ENCODE data around the gene SFR1.
A peak's percentile ranks its signal among the peaks of the same experiment; 100 is the strongest.
"Not testable (repeated sequence)": the region's sequence is repeated elsewhere in the genome, so short reads cannot be mapped to it uniquely, and the experiment has no call there.

Gene SFR1

DNA sequence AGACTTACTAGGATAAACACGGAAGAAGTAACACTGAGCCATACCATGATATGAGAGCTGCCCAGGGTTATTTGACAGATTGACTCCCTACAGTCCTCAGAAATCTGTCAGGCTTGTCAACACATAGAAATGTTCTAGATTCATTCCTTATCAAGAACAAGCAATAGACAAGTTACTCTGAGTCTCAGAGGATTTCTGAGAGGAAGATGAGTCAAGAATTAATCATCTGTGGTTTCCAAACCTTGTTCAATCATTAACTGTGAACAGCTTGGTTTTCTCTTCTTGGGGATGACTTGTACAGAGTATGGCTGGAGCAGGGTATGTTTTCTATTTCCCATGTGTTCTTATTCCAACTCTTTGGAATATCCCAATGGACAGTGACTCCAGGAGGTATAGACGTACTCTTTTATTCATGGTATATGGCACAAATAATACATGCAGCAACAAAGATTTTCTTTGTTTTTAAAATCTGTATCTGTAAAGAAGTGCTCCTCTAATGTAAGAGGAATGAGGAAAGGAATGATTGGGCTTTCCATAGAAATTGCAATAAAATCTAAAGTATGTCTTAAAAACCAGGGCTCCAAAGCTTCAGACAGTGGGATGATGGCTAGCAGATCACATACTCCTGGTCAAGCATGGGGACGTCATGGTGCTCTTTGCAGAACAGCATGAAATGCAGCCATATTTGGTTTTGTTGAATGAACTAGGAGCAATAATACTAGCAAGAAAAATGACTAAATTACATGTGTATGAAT is 11.9 kb upstream of the SFR1 start:
- no peak for DNase-seq

DNA sequence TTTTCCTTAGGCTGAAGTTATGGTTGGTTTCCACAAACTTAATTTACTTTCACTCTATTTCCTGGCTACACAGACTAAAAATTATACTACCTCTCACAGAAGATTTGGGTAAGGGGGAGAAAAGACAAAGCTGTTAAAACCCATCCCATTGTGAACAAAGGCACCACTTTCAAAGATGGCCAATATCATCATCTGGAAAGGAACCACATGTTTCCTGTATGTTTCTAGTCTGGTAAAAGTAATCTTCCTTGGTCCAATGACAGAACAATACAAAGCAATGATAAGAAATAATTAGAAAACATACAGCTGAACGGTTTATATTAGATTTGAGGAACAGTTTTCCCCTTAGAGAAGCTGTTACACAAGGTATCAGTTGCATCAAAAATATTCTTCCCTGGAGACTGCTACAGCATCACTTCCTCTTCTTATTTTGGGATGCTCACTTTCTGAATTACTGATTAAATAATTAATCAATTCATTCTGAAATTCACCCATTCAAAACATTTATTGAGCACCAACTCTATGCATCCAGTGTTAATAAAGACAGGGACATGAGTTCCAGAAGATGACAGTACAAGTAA is 8.5 kb upstream of the SFR1 start:
- no peak for DNase-seq

DNA sequence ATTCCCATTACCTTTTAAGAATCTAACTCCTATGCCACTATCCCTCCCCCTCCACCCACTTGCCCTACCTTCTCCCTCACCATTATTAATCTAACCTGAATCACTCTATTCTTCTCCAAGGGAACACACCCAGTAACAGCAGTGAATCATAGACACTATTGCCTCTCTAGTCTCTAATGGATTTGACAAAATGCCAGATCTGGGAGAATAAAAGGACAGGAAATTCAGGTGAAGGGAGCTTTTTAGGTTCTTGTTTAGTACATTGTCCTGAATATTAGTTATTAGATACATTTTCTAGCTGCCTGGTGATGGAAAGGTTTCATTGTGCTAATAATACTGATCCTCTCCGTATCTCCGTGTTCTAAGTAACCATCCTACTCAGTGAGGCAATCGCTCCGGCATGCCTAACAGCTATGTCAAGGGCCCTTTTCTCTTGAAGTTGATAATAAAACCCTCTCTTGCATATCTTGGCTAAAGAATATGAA is 4.1 kb upstream of the SFR1 start:
- DNase-seq: no peak

GRCh38 chr10:104119996-104120395 is 2.0 kb upstream of the SFR1 start:
- no peak for DNase-seq

GRCh38 chr10:104120512-104120902 is 1.5 kb upstream of the SFR1 start:
- no peak for DNase-seq

- peak; percentile 83 for DNase-seq
Observed at GRCh38 chr10:104120903-104121484, 977 bp upstream of the SFR1 start.

DNA sequence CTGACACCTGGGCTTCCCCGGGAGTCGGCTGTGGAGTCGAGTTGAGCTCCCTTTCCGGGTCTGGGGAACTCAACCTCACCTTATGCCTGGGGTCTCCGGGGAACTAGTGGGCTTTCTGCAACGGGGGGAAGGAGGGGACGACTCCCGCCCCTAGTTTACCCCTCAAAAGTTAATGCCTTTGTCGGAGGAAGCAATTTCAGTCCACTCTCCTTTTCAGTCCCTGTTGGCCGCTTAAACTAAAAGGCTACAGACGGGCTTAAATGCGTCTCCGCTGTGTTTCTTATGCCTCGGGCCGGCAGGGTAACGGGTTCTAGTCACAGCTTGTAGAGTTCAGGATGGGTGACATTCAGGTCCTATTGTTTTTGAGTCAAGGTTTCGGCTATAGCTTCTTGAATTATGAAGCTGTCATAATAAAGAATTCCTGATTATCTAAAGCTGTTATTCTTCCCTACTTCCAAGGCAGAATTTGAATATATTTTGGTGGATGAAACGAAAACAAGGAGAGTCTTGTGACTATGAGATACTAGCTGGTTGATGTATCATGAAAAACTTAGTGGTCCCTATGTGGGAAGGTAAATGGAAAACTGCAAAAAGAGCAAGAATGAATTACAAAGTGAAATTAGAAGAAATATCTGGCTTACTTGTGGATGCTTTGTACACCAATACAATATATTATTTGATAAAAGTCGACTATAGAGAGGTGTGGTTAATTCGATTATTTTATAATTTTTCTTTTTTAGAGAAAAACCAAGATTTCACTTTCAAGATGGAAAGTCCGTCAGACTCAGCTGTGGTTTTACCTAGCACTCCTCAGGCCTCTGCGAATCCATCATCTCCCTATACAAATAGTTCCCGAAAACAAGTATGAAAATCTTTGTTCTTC is 495 bp downstream of the SFR1 start:
- DNase-seq: no peak

DNA sequence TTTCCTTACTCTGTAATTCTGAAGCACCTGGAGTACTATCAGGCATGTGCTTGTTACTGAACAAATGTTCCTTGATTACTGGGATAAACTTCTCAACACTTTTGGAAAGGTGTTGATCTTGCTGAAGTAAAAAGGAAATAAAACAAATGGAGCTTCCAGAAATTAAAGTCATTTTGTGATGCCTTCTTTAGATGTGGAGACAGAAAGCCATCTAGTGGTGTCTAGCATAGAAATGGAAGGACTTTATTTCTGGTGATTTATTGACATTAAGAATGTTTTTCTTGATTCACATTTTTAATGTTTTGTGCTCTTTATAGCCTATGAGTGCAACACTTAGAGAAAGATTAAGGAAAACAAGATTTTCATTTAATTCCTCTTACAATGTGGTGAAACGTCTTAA is 1.4 kb downstream of the SFR1 start:
- DNase-seq: no peak

- no peak for DNase-seq
Observed at GRCh38 chr10:104127411-104127810, 5.4 kb downstream of the SFR1 start.

DNA sequence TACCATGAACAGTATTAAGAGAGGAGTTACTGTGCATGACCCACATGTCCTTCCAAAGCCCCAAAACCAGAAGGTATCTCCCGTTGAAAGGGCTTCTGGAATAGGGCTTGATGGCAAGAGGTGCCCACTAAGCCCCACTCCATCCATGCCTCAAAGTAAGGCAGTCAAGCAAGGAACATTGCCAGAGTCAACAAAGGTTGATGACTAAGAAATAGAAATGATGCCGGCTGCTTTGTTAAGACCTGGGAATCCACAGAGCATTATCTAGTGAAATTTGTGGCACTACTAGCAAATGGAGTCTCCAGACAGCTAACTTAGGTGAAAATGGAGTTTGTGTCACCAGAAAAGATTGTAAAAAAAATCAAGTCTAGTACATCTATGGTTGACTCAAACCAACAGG is 6.2 kb downstream of the SFR1 start:
- DNase-seq: no peak

- no peak for DNase-seq
Observed at GRCh38 chr10:104130041-104130440, 8.1 kb downstream of the SFR1 start.

DNA sequence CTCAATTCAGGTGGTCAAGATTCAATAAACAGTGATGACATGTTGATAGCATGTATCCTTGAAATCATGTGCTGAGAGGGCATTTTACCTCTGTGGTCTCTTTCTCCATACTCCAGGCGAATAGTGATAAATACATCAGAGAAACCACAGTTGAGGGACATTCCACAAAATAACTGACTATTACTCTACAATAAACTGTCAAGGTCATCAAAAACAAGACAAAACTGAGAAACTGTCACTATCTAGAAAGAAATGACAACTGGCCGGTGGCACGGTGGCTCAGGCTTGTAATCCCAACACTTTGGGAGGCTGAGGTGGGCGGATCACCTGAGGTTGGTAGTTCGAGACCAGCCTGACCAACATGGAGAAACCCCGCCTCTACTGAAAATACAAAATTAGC is 16.2 kb downstream of the SFR1 start:
- no peak for DNase-seq

GRCh38 chr10:104139221-104139620 is 17.2 kb downstream of the SFR1 start:
- DNase-seq: no peak

DNA sequence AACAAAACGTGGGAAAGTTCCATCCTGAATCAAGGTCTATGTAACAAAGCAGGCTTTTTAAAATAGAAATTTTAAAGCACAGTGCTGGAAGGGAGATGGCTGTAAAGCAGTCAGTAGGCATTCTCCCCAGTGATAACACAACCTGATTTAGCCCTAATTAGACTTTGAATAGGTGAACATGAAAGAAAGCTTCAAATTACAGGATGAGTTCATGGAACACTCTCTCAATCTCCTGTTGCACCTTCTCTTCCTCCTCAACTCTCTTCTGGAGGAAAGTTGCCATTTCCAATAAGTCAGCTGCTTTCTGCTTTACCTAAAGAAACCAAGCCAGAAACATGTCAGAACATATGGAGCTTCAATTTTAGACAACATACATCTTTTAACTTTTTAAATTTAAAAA is 20.1 kb downstream of the SFR1 start:
- no peak for DNase-seq

- DNase-seq: no peak
Observed at GRCh38 chr10:104143829-104144228, 21.9 kb downstream of the SFR1 start.

GRCh38 chr10:104144931-104145330 is 23.0 kb downstream of the SFR1 start:
- DNase-seq: no peak

DNA sequence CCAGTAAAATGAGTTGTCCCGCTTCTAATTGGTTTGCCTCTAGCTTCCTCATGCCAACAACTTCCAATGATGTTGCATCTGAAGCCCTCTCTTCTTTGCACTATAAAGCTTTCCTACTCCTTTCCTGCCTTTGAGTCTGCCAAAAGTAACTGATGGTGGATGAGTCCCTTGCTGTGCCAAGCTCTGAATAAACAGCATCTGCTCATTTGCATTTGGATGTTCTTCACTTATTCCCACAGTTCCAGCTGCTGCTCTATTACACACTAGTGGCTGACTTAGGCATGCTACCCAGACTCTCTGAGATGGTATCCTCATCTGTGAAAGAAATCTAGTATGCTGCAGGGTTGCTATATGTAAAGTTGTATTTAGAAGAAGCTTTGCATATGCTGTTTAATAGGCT is 24.9 kb downstream of the SFR1 start:
- DNase-seq: no peak

- DNase-seq: no peak
Observed at GRCh38 chr10:104150139-104150538, 28.2 kb downstream of the SFR1 start.

DNA sequence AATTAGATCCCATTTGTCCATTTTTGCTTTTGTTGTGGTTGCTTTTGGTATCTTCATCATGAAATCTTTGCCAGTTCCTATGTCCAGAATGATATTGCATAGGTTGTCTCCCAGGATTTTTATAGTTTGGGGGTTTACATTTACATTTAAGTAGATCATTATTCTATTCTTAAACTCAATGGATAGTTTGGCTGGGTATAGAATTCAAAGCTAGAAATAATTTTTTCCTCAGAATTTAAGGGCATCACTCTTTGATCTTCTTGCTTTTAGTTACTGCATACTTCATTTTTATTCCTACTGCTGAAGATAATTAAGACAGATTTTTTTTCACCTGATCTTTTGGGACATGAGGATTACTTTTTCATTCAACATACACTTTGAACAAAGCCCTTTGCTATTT is 29.8 kb downstream of the SFR1 start:
- DNase-seq: no peak

- no peak for DNase-seq
Observed at GRCh38 chr10:104155591-104155990, 33.6 kb downstream of the SFR1 start.

GRCh38 chr10:104170610-104171254 is 48.8 kb downstream of the SFR1 start:
- no peak for DNase-seq

DNA sequence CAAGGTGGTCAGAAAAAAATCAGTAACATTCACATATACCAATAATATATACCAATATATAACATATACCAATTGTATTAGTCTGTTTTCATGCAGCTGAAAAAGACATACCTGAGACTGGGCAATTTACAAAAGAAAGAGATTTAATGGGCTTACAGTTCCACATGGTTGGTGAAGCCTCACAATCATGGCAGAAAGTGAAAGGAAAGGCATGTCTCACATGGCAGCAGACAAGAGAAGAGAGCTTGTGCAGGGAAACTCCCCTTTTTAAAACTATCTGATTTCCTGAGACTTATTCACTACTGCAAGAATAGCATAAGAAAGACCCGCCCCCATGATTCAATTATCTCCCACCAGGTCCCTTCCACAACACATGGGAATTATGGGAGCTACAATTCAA is 52.2 kb downstream of the SFR1 start:
- DNase-seq: not testable (repeated sequence)

Data from effector CD8-positive, alpha-beta T cell (primary cell).